GM18519 (cell line): ENCODE results near the gene MOGAT3.
"Not testable (repeated sequence)": the region's sequence is repeated elsewhere in the genome, so short reads cannot be mapped to it uniquely, and the experiment has no call there.

Experiments
- ATAC-seq: cut with Tn5 transposase; IDR thresholded peaks from one replicate; pipeline ENCODE4 v1.9.1; 2021; ENCODE audit warnings: mild to moderate bottlenecking, moderate library complexity; ENCODE audit not compliant: unreplicated experiment, low FRiP score

MOGAT3 gene

DNA sequence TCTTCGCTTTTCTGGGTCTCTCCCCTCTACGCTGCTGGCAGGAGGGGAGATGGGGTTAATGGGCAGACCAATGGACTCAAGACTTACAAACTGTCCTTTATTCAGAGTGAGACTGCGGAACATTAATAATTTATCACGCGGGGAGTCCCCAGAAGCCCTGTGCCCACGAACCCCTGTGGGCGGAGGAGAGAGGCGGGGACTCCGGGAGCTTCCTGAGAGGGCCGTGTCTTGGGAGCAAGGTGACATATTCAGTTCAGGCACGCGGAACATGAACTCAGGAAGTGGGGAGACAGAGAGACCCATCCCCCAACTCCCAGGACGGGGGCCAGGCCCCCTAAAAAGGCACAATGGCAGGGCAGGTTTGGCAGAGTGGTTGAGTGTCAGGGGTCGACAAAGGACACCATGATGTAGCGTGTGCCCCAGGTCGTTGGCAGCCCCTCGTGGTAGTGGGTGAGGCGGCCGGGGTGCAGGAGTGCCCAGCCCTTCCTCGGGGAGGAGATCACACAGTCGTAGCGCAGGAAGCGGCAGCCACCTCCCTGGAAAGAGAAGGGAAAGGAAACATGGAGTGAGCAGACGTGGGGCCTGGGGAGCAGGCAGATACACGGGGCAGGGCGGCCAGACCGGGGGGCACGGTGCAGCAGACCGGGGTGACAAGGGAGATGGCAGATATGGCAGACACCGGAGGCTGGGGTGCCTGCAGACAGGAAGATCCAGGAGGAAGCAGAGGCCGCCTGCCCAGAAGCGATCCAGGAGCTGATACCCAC, 5.2 kb upstream of the MOGAT3 start:
- ATAC-seq, result no peak

DNA sequence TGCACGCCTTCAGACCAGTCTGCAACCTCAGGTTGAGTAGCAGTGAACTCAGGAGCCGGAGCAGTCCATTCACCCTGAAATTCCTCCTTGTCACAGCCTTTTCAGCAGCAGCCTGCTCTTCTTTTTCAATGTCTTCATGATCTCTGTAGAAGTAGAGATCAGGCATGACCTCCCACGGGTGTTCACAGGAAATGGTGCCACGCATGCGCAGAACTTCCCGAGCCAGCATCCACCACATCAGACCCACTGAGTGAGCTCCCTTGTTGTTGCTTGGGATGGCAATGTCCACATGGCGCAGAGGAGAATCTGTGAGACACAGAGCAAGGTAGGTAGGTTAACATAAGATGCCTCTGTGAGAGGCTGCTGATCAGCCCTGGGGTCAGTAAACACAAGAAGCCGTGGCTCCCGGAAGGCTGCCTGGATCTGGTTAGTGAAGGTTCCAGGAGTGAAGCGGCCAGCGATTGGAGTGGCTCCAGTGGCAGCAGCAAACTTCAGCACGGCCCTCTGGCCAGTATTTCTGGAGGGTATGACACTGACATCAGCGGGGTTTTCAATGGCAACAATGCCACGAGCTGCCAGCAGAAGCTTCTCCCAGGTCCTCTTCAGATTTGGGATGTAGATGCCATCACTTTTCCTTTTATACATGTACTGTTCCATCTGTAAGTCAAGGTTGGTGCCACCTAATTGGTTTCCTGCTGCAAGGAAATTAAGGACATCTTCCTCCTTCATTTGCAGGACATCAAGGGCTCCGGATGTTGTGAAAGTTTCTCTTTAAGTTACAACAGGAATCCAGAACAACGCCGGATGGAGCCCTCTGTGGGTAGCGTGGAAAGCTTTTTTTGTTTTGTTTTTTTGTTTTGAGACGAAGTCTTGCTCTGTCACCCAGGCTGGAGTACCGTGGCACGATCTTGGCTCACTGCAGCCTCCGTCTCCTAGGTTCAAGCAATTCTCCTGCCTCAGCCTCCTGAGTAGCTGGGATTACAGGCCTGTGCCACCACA, 3.2 kb upstream of the MOGAT3 start:
- not testable (repeated sequence) for ATAC-seq

DNA sequence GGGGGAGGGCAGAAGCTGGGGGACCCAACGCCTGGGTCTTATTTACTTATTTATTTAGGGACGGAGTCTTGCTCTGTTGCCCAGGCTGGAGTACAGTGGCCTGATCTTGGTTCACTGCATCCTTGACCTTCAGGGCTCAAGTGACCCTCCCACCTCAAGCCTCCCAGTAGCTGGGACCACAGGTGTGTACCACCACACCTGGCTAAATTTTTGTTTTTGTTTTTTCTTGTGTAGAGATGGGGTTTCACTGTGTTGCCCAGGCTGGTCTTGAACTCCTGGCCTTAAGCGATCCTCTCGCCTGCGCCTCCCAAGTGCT, 1.7 kb upstream of the MOGAT3 start:
- ATAC-seq, result no peak

DNA sequence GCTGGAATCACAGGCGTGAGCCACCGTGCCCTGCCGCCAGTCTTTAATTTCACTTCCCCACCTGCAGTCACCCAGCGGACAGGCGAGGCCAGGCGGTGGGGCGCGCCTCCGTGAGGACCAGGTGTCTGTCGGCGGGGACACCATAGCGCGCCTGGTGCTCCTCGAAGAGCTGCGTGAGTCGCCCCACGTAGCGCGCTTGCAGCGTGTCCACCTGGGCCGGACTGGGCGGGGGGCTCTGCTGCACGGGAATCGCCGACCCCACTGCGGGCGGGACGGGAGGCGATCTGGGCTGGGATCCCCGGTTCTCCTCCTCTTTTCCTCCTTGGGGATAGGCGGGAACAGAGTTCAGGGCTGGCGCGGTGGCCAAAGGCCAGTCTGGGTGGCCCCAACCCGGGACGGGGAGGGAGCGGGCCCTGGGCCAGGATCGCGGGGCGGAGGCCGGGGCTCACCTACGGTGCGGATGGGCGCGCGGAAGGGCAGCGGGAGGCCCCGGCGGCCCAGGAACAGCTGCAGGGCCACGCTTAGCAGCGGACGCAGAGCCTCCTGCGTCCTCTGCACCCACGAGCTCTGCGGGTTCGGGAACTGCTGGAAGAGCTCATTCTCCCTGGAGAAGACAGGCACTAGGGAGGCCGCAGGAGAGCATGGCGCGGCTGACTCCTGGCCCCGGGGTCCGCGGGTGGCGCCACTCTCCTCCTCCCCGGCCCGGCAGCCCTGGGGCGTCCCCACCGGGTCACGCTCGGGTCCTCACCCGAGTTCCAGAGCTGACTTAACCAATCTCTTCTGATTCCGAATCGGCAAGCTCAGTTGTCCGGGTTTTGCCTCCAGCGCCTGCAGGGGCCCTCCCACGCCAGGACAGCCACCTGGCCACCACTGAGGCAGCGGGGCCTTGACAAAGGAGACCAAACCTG, 1.1 kb upstream of the MOGAT3 start:
- ATAC-seq, result no peak

- no peak for ATAC-seq
Measured at GRCh38 chr7:101200504-101200861, 353 bp downstream of the MOGAT3 start.

GRCh38 chr7:101199522-101199921, 1.3 kb downstream of the MOGAT3 start:
- ATAC-seq, result not testable (repeated sequence)

- ATAC-seq, result no peak
Measured at GRCh38 chr7:101198476-101198875, 2.4 kb downstream of the MOGAT3 start.

DNA sequence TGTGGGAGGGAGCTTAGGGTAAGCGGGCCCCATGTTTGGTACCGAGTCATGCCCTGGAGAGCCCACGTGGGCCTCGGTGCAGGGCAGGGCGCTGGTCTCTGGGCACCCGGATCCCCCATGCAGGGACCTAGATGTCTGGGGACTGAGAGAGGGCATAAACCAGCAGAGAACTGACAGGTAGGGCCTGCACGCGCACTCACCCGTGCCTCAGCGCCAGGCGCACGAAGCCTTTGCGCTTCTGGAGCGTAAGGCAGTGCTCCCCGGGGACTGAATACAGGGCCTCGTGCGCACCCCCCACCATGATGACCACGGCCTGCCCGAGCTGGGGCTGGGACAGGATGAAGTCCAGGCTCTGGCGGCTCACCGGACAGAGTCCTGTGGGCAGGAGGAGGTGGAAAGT, 2.8 kb downstream of the MOGAT3 start:
- no peak for ATAC-seq

DNA sequence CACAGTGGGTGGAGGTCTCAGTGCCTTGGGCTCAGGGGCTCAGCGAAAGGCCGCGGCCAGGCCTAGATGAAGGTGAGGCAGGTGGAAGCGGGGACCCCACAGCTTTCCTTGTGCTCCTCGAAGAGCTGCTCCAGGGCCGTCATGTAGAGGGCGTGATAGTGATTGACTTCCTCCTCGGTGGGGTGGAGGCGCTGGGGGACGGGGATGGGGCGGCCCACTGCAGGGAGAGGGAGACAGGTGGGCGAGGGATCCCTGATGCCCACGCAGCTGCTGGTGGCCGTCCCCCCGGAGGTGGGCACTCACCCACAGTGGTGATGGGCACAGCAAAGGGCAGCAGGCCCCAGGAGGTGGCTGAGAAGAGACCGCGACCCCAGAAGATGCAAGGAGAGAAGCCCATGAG, 5.0 kb downstream of the MOGAT3 start:
- no peak for ATAC-seq

DNA sequence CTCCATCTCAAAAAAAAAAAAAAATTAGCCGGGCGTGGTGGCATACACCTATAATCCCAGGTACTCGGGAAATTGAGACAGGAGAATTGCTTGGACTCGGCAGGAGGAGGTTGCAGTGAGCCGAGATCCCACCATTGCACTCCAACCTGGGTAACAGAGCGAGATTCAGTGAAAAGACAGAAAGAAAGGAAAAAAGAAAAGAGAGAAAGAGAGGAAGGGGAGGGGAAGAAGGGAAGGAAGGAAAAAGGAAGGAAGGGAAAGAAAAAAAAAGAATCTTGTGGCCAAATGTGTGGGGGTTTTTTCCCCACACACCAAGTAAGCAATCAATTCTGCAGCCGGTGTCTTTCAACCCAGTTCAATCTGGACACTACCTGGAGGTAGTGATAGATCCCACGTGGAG, 11.7 kb downstream of the MOGAT3 start:
- ATAC-seq, result no peak

GRCh38 chr7:101186844-101187428, 13.9 kb downstream of the MOGAT3 start:
- no peak for ATAC-seq

DNA sequence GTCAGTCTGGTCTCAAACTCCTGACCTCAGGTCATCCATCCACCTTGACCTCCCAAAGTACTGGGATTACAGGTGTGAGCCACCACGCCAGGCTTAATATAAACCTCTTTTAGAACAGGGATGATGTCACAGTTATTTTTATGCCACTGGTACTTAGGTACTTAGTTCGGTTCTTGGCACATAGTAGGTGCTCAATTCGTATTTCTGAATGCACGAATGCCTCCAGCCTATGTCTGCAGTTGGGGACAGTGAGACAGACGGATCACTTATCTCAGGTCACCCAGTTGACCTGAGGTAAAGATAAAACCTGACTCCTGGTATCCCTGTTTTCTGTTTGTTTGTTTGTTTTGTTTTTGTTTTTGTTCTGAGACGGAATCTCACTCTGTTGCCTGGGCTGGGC, 14.6 kb downstream of the MOGAT3 start:
- ATAC-seq, result no peak

DNA sequence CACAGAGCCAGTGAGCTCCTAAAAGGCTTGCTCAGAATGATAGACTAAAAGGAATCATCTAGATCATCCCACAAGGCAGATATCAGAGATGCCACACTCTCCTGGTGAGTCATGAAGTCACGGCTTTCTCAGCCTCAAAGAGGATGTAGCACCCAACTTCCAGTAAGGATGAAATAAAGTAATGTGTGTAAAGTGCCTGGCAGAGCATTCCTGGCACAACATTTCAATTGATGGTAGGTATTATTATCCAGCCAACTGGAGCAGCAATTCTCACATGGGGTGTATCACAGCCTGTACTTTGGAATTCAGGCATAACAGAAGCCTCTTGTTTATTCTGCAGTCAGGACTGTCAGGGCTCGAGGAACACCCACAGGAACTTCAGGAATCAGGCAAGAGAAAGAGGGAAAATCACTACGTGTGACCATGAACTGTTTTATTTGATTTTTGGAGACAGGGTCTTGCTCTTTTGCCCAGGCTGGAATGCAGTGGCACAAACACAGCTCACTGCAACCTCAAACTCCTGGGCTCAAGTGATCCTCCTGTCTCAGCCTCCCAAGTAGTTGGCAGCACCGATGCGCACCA, 15.5 kb downstream of the MOGAT3 start:
- no peak for ATAC-seq

GRCh38 chr7:101180130-101180755, 20.6 kb downstream of the MOGAT3 start, which contains the start of gene NAT16:
TSS of gene NAT16 (minus strand) at chr7:101180293. CDS start at chr7:101174807, 5,486 bp downstream.
- ATAC-seq, result no peak

DNA sequence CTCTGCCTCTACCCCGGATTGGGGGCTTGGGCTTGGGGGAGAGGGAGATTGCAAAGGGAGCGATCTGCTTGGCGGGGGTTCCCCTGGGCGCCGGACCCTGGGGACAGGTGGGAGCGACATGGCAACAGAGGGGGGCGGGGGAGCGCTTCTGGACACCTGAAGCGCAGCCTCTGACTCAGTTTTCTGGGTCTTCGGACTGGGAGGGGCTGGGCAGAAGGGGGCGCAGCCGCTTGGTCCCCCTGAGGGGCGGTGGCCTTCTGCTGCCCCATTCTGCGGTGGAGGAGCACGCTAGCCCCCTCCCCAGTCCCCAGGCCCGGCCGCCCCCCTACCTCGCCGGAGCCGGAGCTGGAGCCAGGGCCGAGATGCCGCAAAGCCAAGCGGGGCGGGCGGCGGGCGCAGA, 21.1 kb downstream of the MOGAT3 start:
- no peak for ATAC-seq

- no peak for ATAC-seq
Measured at GRCh38 chr7:101179117-101179516, 21.7 kb downstream of the MOGAT3 start.

GRCh38 chr7:101177644-101178043, 23.2 kb downstream of the MOGAT3 start:
- no peak for ATAC-seq

DNA sequence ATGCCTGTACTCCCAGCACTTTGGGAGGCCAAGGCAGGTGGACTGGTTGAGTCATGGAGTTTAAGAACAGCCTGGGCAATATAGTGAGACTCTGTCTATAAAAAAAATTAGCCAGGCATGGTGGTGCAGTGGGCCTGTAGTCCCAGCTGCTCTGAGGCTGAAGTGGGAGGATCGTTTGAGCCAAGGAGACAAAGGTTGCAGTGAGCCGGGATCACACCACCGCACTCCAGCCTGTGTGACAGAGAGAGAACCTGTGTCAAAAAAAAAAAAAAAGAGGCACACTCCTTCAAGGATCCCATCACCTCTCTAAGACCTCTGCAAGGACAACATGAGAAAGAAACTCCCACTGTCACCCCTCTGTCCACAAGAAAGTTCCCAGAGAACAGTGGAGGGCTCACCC, 25.2 kb downstream of the MOGAT3 start:
- ATAC-seq, result no peak

DNA sequence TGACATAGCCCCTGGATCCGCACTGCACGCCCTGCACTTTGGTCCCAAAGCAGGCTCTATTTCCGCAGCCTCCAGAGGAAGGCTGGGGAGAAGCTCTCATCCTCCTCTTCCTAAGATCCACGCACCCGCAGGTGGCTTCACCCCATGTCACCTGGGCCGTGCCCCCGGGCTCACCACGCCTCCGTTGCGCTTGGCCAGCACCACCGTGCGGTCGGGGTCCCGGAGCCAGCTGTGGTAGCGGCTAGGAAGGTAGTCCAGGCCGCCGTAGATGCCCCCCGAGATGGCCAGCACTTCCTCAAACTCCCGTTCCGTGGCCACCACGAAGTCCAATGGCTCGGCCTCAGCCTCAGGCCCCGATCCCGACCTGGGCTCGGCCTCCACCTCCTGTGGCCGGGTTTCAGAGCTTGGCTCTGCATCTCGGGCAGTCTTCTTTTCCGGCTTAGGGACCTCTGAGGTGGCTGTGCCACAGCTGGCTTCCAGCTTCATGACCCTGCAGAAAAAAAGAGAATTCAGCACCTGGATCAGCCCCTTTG, 26.4 kb downstream of the MOGAT3 start:
- ATAC-seq, result no peak
